Activated B cell treated with CpG ODN at 0.5 μM for 24 hours (primary cell): ENCODE results near the gene GSK3A. TPM values are rescaled to one million over a fixed set of nuclear protein-coding genes. Genes with fewer than 3 reads are reported as not detected.
A peak's percentile ranks its signal among the peaks of the same experiment; 100 is the strongest.

Source experiments
- ATAC-seq: fragments of 200-7000 bp; cut with Tn5 transposase; one replicate; pipeline ENCODE4 v1.10.0; 2021; ENCODE audit warnings: low read depth, mild to moderate bottlenecking, moderate library complexity
- CTCF ChIA-PET: fragments of 350-600 bp; sonication (Branson Sonifier 250); formaldehyde crosslinking; loops from one replicate; lab custom pipeline; 2021; ENCODE audit warnings: antibody characterized with exemption; lab: Charles Lee
- POLR2A ChIA-PET: fragments of 350-600 bp; sonication (Branson Sonifier 250); formaldehyde crosslinking; loops from one replicate; lab custom pipeline; 2021; ENCODE audit warnings: antibody characterized with exemption; lab: Charles Lee
- DNase-seq: peaks from one replicate; pipeline ENCODE4 v3.0.0; 2022
- H3K27ac Mint-ChIP-seq: one replicate; pipeline ENCODE4 v1.8.0; 2020; ENCODE audit warnings: mixed read lengths
- H3K27me3 Mint-ChIP-seq: one replicate; pipeline ENCODE4 v1.8.0; 2021; ENCODE audit warnings: mixed read lengths
- H3K36me3 Mint-ChIP-seq: one replicate; pipeline ENCODE4 v1.8.0; 2021; ENCODE audit warnings: low read depth, mixed read lengths
- H3K4me1 Mint-ChIP-seq: one replicate; pipeline ENCODE4 v1.8.0; 2021; ENCODE audit warnings: mixed read lengths
- H3K4me3 Mint-ChIP-seq: one replicate; pipeline ENCODE4 v1.8.0; 2020; ENCODE audit warnings: mild to moderate bottlenecking, mixed read lengths
- H3K9me3 Mint-ChIP-seq: one replicate; pipeline ENCODE4 v1.8.0; 2020; ENCODE audit warnings: mixed read lengths
- intact Hi-C: fragments of 100-400 bp; cut with micrococcal nuclease; formaldehyde crosslinking; loops from one replicate; pipeline ENCODE4 v1.15.1; 2024
- total RNA-seq: library from RNA; stranded (reverse); gene quantifications from 2 replicates; pipeline ENCODE4 v1.2.3, GENCODE V29; 2022
- TF ChIP-seq, protein P1 (sequence below): fragments of 200-600 bp; IDR thresholded peaks from one replicate; pipeline ENCODE4 v1.8.0; 2022; ENCODE audit warnings: antibody characterized with exemption, mild to moderate bottlenecking

The GSK3A gene
- total RNA-seq, 1 donor from 2014 or later: 38.6 TPM

DNA sequence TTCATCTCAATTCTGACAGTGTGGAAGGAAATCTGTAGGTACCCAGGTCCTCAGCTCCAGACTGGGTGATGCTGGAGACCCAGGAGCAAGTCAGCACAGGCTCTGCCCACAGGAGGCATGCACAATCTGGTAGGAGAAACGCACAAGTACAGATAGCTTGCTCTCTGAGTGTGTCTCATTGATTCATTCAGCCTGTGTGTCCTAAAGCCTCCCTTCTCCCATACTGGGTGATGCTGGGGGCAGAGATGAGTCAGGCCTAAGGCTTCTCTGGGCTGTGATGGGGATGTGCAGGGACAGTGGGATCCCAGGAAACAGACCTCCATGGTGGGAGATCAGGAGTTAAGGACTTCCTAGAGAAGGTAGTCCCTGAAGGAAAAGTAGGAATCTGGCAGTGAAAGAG lies 15.5 kb downstream of the GSK3A start:
- no peak for DNase-seq
- H3K36me3 Mint-ChIP-seq: peaks cover 74% of the 10 kb centered on the region
- H3K4me1 Mint-ChIP-seq: peaks cover 2% of the 10 kb centered on the region
- H3K27me3 Mint-ChIP-seq: no peaks in the 10 kb centered on the region
- CTCF ChIA-PET: no interaction called here
- no peaks in the 10 kb centered on the region for H3K9me3 Mint-ChIP-seq
- H3K27ac Mint-ChIP-seq: no peak overlapping the region
- no peak overlapping the region for H3K4me3 Mint-ChIP-seq
- POLR2A ChIA-PET: no interaction called here
- intact Hi-C loops: no loop called here
- ATAC-seq: no peak
- TF ChIP-seq, protein P1, sequence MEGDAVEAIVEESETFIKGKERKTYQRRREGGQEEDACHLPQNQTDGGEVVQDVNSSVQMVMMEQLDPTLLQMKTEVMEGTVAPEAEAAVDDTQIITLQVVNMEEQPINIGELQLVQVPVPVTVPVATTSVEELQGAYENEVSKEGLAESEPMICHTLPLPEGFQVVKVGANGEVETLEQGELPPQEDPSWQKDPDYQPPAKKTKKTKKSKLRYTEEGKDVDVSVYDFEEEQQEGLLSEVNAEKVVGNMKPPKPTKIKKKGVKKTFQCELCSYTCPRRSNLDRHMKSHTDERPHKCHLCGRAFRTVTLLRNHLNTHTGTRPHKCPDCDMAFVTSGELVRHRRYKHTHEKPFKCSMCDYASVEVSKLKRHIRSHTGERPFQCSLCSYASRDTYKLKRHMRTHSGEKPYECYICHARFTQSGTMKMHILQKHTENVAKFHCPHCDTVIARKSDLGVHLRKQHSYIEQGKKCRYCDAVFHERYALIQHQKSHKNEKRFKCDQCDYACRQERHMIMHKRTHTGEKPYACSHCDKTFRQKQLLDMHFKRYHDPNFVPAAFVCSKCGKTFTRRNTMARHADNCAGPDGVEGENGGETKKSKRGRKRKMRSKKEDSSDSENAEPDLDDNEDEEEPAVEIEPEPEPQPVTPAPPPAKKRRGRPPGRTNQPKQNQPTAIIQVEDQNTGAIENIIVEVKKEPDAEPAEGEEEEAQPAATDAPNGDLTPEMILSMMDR: no peak

GRCh38 chr19:42225718-42226292 lies 16.6 kb downstream of the GSK3A start:
- ChIA-PET POLR2A (interaction anchor here (0.6 kb wide), 1 partner anchor 9 kb away, joined by 3 read pairs; no protein-coding TSS in a partner anchor), CTCF (no interaction called here)
- ATAC-seq (no peak), DNase-seq (no peak)
- H3K27me3 Mint-ChIP-seq: no peaks in the 10 kb centered on the region
- TF ChIP-seq, protein P1: no peak
- peaks cover 6% of the 10 kb centered on the region for H3K4me1 Mint-ChIP-seq
- H3K9me3 Mint-ChIP-seq: no peaks in the 10 kb centered on the region
- no peak overlapping the region for H3K4me3 Mint-ChIP-seq
- intact Hi-C loops: no loop called here
- no peak overlapping the region for H3K27ac Mint-ChIP-seq
- peaks cover 63% of the 10 kb centered on the region for H3K36me3 Mint-ChIP-seq

GRCh38 chr19:42224940-42225717 lies 17.3 kb downstream of the GSK3A start:
- TF ChIP-seq, protein P1: no peak
- intact Hi-C loops: no loop called here

GRCh38 chr19:42220751-42221097 lies 21.7 kb downstream of the GSK3A start:
- H3K36me3 Mint-ChIP-seq: peaks cover 35% of the 10 kb centered on the region
- no peak for ATAC-seq
- peak overlapping the region; percentile 99 for H3K4me3 Mint-ChIP-seq
- intact Hi-C loops: loop anchor here (1.0 kb wide), 2 partner anchors 48 to 60 kb away; no protein-coding TSS in a partner anchor
- TF ChIP-seq, protein P1: no peak
- peaks cover 48% of the 10 kb centered on the region for H3K4me1 Mint-ChIP-seq
- peak overlapping the region; percentile 93 for H3K27ac Mint-ChIP-seq
- no peaks in the 10 kb centered on the region for H3K9me3 Mint-ChIP-seq
- POLR2A ChIA-PET: interaction anchor here (0.6 to 2.0 kb wide), 6 partner anchors 9 to 50 kb away, joined by 3 to 17 read pairs (median 4); no protein-coding TSS in a partner anchor
- no peak for DNase-seq
- H3K27me3 Mint-ChIP-seq: no peaks in the 10 kb centered on the region
- CTCF ChIA-PET: interaction anchor here (1.4 to 1.5 kb wide), 2 partner anchors 21 to 112 kb away, joined by 3 to 6 read pairs; no protein-coding TSS in a partner anchor

More at GRCh38 chr19:42224940-42225717, 17.3 kb downstream of the GSK3A start:
- Mint-ChIP-seq H3K27ac (no peak overlapping the region), H3K9me3 (no peaks in the 10 kb centered on the region), H3K36me3 (peaks cover 62% of the 10 kb centered on the region), H3K4me3 (no peak overlapping the region), H3K27me3 (no peaks in the 10 kb centered on the region), H3K4me1 (peaks cover 12% of the 10 kb centered on the region)
- DNase-seq (no peak), ATAC-seq (no peak)
- CTCF ChIA-PET: no interaction called here
- POLR2A ChIA-PET: interaction anchor here (0.6 kb wide), 2 partner anchors 9 to 216 kb away, joined by 3 to 8 read pairs; no protein-coding TSS in a partner anchor
